Measurements from ENCODE around the gene PSMD3.
A peak's percentile ranks its signal among the peaks of the same experiment; 100 is the strongest.
"Not testable (repeated sequence)": the region's sequence is repeated elsewhere in the genome, so short reads cannot be mapped to it uniquely, and the experiment has no call there.

The PSMD3 gene

GRCh38 chr17:39980351-39981206, at the start of gene PSMD3:
PSMD3 (plus strand) TSS chr17:39980807; CDS start chr17:39980971, 164 bp downstream.
- peak; percentile 99 for DNase-seq

- no peak for DNase-seq
Measured at GRCh38 chr17:39933912-39934311, 46.7 kb upstream of the PSMD3 start.

GRCh38 chr17:39934324-39934723, 46.3 kb upstream of the PSMD3 start:
- DNase-seq, result no peak

- no peak for DNase-seq
Measured at GRCh38 chr17:39935909-39936308, 44.7 kb upstream of the PSMD3 start.

GRCh38 chr17:39937447-39937846, 43.2 kb upstream of the PSMD3 start:
- DNase-seq, result no peak

GRCh38 chr17:39938140-39938869, 42.3 kb upstream of the PSMD3 start:
- DNase-seq, result no peak

- DNase-seq, result no peak
Measured at GRCh38 chr17:39939106-39939505, 41.5 kb upstream of the PSMD3 start.

- no peak for DNase-seq
Measured at GRCh38 chr17:39939588-39940419, 40.8 kb upstream of the PSMD3 start.

GRCh38 chr17:39943702-39944392, 36.8 kb upstream of the PSMD3 start:
- DNase-seq, result no peak

GRCh38 chr17:39944393-39944711, 36.3 kb upstream of the PSMD3 start:
- no peak for DNase-seq

- no peak for DNase-seq
Measured at GRCh38 chr17:39946551-39947330, 33.9 kb upstream of the PSMD3 start.

- not testable (repeated sequence) for DNase-seq
Measured at GRCh38 chr17:39948489-39948828, 32.1 kb upstream of the PSMD3 start.

GRCh38 chr17:39949028-39949427, 31.6 kb upstream of the PSMD3 start:
- DNase-seq, result no peak

GRCh38 chr17:39950871-39951348, 29.7 kb upstream of the PSMD3 start:
- no peak for DNase-seq

- no peak for DNase-seq
Measured at GRCh38 chr17:39951924-39952679, 28.5 kb upstream of the PSMD3 start.

GRCh38 chr17:39952680-39953470, 27.7 kb upstream of the PSMD3 start:
- peak; percentile 63 for DNase-seq

GRCh38 chr17:39953471-39953888, 27.1 kb upstream of the PSMD3 start:
- no peak for DNase-seq

- no peak for DNase-seq
Measured at GRCh38 chr17:39954876-39955275, 25.7 kb upstream of the PSMD3 start.

- DNase-seq, result no peak
Measured at GRCh38 chr17:39955726-39956225, 24.8 kb upstream of the PSMD3 start.

GRCh38 chr17:39960524-39961041, 20.0 kb upstream of the PSMD3 start:
- no peak for DNase-seq
